ENCODE results near the gene ORC4. TPM values are rescaled to one million over a fixed set of nuclear protein-coding genes. Genes with fewer than 3 reads are reported as not detected.

Gene ORC4
- polyA plus RNA-seq, 3 donors: 30.2 to 34.0 (median 33.1) TPM

DNA sequence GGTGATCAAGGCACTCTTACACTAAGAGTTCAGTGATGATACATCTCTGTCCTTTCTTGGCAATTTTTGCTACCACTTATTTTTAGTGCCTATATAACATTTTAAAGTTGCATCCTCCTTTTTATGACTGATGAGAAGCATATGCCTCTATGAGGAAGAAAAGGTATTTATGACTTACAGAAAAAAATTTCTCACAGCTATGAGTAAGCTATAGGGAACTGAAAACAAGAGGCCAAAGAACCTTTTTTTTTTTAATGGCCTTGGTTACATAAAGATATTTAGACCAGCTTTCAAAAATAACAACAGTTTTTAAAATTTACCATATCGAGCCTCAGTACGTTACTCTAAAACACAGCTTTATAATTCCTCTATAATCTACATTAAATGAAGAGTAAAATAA, 21.7 kb upstream of the ORC4 start:
- Histone ChIP-seq H3K27ac (ENCODE audit: low read depth in 1 of 2, low read length in 2 of 2) (peak overlapping the region in 1 of 2 donors; percentile 0), H3K4me3 (replicated peaks in 1 of 3; ENCODE audit: low read depth in 2 of 3, low read length in 3 of 3) (no peak overlapping the region), H3K27me3 (ENCODE audit: control insufficient read depth in 2 of 2, insufficient read depth in 2 of 2, low read length in 2 of 2) (no peaks in the 10 kb centered on the region), H3K4me2 (replicated peaks; ENCODE audit: extremely low read depth, low read length, poor library complexity, severe bottlenecking) (no peak overlapping the region), H3K9me3 (replicated peaks in 1 of 2; ENCODE audit: control insufficient read depth in 1 of 2, insufficient read depth in 1 of 2, low read length in 2 of 2) (no peaks in the 10 kb centered on the region), H3K36me3 (replicated peaks in 1 of 2; ENCODE audit: control insufficient read depth in 1 of 2, insufficient read depth in 2 of 2, low read length in 2 of 2) (no peaks in the 10 kb centered on the region), H2AFZ (ENCODE audit: insufficient read depth, low read depth, low read length, poor library complexity, severe bottlenecking) (no peak overlapping the region), H3K9ac (ENCODE audit: insufficient read depth, low read length, poor library complexity, severe bottlenecking) (no peak overlapping the region), H4K20me1 (ENCODE audit: insufficient read depth, low read length) (no peaks in the 10 kb centered on the region), H3K79me2 (ENCODE audit: insufficient read depth, low read length) (peaks cover 4% of the 10 kb centered on the region), H3K4me1 (ENCODE audit: control insufficient read depth in 1 of 2, insufficient read depth in 2 of 2, low read length in 2 of 2) (peaks cover 0 to 6% of the 10 kb centered on the region in 2 donors)
- Mint-ChIP-seq H3K4me1 (peaks cover 15% of the 10 kb centered on the region), H3K9me3 (no peaks in the 10 kb centered on the region), H3K4me3 (no peak overlapping the region), H3K27ac (no peak overlapping the region), H3K27me3 (ENCODE audit: low read depth in 3 of 3) (no peaks in the 10 kb centered on the region), H3K36me3 (peaks cover 6% of the 10 kb centered on the region in 2 donors)
- TF ChIP-seq, protein P1, sequence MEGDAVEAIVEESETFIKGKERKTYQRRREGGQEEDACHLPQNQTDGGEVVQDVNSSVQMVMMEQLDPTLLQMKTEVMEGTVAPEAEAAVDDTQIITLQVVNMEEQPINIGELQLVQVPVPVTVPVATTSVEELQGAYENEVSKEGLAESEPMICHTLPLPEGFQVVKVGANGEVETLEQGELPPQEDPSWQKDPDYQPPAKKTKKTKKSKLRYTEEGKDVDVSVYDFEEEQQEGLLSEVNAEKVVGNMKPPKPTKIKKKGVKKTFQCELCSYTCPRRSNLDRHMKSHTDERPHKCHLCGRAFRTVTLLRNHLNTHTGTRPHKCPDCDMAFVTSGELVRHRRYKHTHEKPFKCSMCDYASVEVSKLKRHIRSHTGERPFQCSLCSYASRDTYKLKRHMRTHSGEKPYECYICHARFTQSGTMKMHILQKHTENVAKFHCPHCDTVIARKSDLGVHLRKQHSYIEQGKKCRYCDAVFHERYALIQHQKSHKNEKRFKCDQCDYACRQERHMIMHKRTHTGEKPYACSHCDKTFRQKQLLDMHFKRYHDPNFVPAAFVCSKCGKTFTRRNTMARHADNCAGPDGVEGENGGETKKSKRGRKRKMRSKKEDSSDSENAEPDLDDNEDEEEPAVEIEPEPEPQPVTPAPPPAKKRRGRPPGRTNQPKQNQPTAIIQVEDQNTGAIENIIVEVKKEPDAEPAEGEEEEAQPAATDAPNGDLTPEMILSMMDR (IDR thresholded peaks at IDR 0.05): no peak
- no CpG with 5 or more reads among the region's 2 CpGs for WGBS (ENCODE audit: insufficient coverage)
- intact Hi-C loops (cut with micrococcal nuclease): no loop called here
- peak; percentile 3 to 11 (median 11) for DNase-seq

DNA sequence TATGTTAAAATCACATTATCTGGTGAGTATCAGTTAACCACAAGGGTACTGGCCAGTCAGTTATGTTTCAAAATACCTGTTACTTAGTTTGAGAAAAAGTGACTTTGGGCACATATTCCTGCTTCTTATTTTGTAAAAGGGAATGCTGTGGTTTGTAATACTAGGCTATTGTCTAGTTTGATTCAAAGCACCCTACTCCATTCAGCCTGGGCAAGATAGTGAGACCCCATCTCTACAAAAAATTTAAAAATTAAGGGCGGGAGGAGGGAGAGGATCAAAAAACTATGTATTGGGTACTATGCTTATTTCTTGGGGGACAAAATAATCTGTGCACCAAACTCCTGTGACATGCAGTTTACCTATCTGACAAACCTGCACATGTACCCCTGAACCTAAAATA, 19.2 kb upstream of the ORC4 start:
- H3K4me3 ChIP-seq (replicated peaks in 1 of 3; ENCODE audit: low read depth in 2 of 3, low read length in 3 of 3): no peak overlapping the region
- DNase-seq: no peak
- Mint-ChIP-seq H3K4me1 (peaks cover 13% of the 10 kb centered on the region), H3K9me3 (no peaks in the 10 kb centered on the region), H3K27me3 (ENCODE audit: low read depth in 3 of 3) (no peaks in the 10 kb centered on the region), H3K36me3 (peaks cover 6% of the 10 kb centered on the region in 2 donors), H3K27ac (no peak overlapping the region), H3K4me3 (no peak overlapping the region)
- H3K27ac ChIP-seq (ENCODE audit: low read depth in 1 of 2, low read length in 2 of 2): no peak overlapping the region
- no peaks in the 10 kb centered on the region for H3K9me3 ChIP-seq (replicated peaks in 1 of 2; ENCODE audit: control insufficient read depth in 1 of 2, insufficient read depth in 1 of 2, low read length in 2 of 2)
- H3K4me1 ChIP-seq (ENCODE audit: control insufficient read depth in 1 of 2, insufficient read depth in 2 of 2, low read length in 2 of 2): peaks cover 0 to 6% of the 10 kb centered on the region in 2 donors
- H3K27me3 ChIP-seq (ENCODE audit: control insufficient read depth in 2 of 2, insufficient read depth in 2 of 2, low read length in 2 of 2): no peaks in the 10 kb centered on the region
- no CpG with 5 or more reads among the region's 1 CpG for WGBS (ENCODE audit: insufficient coverage)
- no peaks in the 10 kb centered on the region for H3K36me3 ChIP-seq (replicated peaks in 1 of 2; ENCODE audit: control insufficient read depth in 1 of 2, insufficient read depth in 2 of 2, low read length in 2 of 2)
- peaks cover 4% of the 10 kb centered on the region for H3K79me2 ChIP-seq (ENCODE audit: insufficient read depth, low read length)
- TF ChIP-seq, protein P1 (IDR thresholded peaks at IDR 0.05): no peak
- no peak overlapping the region for H3K4me2 ChIP-seq (replicated peaks; ENCODE audit: extremely low read depth, low read length, poor library complexity, severe bottlenecking)
- no peaks in the 10 kb centered on the region for H4K20me1 ChIP-seq (ENCODE audit: insufficient read depth, low read length)
- no peak overlapping the region for H2AFZ ChIP-seq (ENCODE audit: insufficient read depth, low read depth, low read length, poor library complexity, severe bottlenecking)
- intact Hi-C loops (cut with micrococcal nuclease): no loop called here
- H3K9ac ChIP-seq (ENCODE audit: insufficient read depth, low read length, poor library complexity, severe bottlenecking): no peak overlapping the region

Measured in CD14-positive monocyte (primary cell).